NT2/D1 (cell line): ENCODE results near the gene TMBIM6.

Experiments used
- YY1 ChIP-seq: IDR thresholded peaks from 2 replicates; pipeline ENCODE4 v1.6.1; 2011; ENCODE audit not compliant: insufficient read length, insufficient read depth
- ZNF274 ChIP-seq: IDR thresholded peaks from 2 replicates; pipeline ENCODE4 v1.6.1; 2011; ENCODE audit warnings: mild to moderate bottlenecking, low read depth, low read length

- no peak for TF ChIP-seq YY1
- TF ChIP-seq ZNF274: no peak
Observed at GRCh38 chr12:49698619-49699545, 42.5 kb upstream of the TMBIM6 start.
